GM19035 (cell line): Measurements from ENCODE around the gene YDJC.
"Not testable (repeated sequence)": the region's sequence is repeated elsewhere in the genome, so short reads cannot be mapped to it uniquely, and the experiment has no call there.

Experiments
- ATAC-seq: cut with Tn5 transposase; IDR thresholded peaks from one replicate; pipeline ENCODE4 v1.9.1; 2021; ENCODE audit not compliant: unreplicated experiment

YDJC gene

GRCh38 chr22:21632931-21633330 lies 3.1 kb upstream of the YDJC start:
- ATAC-seq: no peak

GRCh38 chr22:21632237-21632895 lies 2.5 kb upstream of the YDJC start, which contains the start of gene CCDC116:
Gene CCDC116, plus strand, starts transcription at chr22:21632760. Its CDS starts 422 bp downstream, at chr22:21633182.
- ATAC-seq: no peak

- no peak for ATAC-seq
Observed at GRCh38 chr22:21631025-21631424, 1.2 kb upstream of the YDJC start.

GRCh38 chr22:21628386-21629254 lies 1.2 kb downstream of the YDJC start:
- ATAC-seq: no peak

- no peak for ATAC-seq
Observed at GRCh38 chr22:21626735-21627469, 2.9 kb downstream of the YDJC start.

GRCh38 chr22:21626073-21626734 lies 3.6 kb downstream of the YDJC start:
- no peak for ATAC-seq

- ATAC-seq: no peak
Observed at GRCh38 chr22:21624880-21625791, 4.7 kb downstream of the YDJC start.

GRCh38 chr22:21624120-21624879 lies 5.5 kb downstream of the YDJC start:
- ATAC-seq: no peak

- ATAC-seq: no peak
Observed at GRCh38 chr22:21623648-21623970, 6.2 kb downstream of the YDJC start.

GRCh38 chr22:21622919-21623647 lies 6.7 kb downstream of the YDJC start:
- ATAC-seq: no peak

GRCh38 chr22:21622011-21622918 lies 7.6 kb downstream of the YDJC start:
- no peak for ATAC-seq

GRCh38 chr22:21621025-21621424 lies 8.8 kb downstream of the YDJC start:
- no peak for ATAC-seq

- not testable (repeated sequence) for ATAC-seq
Observed at GRCh38 chr22:21617337-21617736, 12.5 kb downstream of the YDJC start.

- no peak for ATAC-seq
Observed at GRCh38 chr22:21615731-21616130, 14.1 kb downstream of the YDJC start.

GRCh38 chr22:21613553-21614233 lies 16.1 kb downstream of the YDJC start:
- ATAC-seq: no peak

GRCh38 chr22:21612858-21613257 lies 17.0 kb downstream of the YDJC start:
- no peak for ATAC-seq
